Measurements from ENCODE around the gene CTXN3. TPM values are rescaled to one million over a fixed set of nuclear protein-coding genes. Genes with fewer than 3 reads are reported as not detected.
A peak's percentile ranks its signal among the peaks of the same experiment; 100 is the strongest.

The CTXN3 gene
- total RNA-seq, 2 donors from 2014 or later, result not detected

DNA sequence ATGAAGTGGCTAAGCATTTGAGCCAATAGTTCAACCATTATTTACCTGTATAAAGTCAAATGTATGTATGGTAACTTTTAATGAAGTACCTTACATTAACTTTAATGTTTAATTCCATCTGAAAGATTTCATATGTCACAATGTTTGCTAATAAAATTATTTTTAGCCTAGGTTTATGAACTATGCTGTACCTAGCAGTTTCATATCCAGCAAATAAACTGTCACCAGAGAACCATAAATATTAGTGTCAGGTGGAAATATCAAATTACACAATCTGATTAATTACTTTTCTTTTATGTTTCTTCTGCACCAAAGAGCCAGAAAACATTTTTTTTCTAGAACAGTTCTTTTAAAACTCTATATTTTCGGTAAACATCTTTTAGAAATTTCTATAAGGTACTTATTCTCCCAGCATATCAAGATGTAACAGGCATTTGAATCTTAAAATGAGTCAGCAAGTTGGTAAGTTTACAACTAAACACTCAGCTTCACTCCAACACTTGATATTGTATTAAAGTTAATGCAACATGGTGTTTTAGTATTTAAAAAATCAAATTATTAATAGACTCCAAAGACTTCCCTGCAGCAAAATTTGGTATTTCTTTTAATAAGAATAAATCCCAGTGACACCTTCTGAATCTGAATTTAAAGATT, 45.8 kb downstream of the CTXN3 start:
- Mint-ChIP-seq H3K4me3 (no peak overlapping the region), H3K27ac (no peak overlapping the region), H3K4me1 (ENCODE audit: low read depth) (no peaks in the 10 kb centered on the region), H3K9me3 (peaks cover 0 to 2% of the 10 kb centered on the region in 2 donors), H3K27me3 (ENCODE audit: low read depth) (no peaks in the 10 kb centered on the region), H3K36me3 (ENCODE audit: insufficient read depth in 2 of 2) (no peaks in the 10 kb centered on the region)
- DNase-seq (no peak), ATAC-seq (replicated peaks in 1 of 2) (no peak)

DNA sequence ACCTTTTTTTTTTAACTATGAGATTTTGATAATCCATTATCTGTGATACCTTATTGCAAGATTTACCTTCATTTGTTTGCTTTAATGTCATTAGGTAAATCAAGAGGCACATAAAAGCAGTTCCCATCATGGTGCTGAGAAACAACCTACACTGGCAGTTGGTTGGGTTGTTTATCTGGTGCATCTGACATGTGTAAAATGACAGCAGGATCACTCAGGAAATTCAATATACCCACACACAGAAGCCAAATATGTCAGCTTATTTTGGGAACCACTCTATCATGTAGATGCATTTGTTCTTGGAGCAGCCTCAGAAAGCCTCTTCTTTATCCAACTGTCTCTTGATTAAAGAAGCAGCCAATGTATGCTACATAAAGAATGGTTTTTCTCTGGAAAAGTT, 46.5 kb downstream of the CTXN3 start:
- Mint-ChIP-seq H3K27ac (no peak overlapping the region), H3K4me1 (ENCODE audit: low read depth) (no peaks in the 10 kb centered on the region), H3K27me3 (ENCODE audit: low read depth) (no peaks in the 10 kb centered on the region), H3K36me3 (ENCODE audit: insufficient read depth in 2 of 2) (no peaks in the 10 kb centered on the region), H3K4me3 (no peak overlapping the region), H3K9me3 (peaks cover 0 to 2% of the 10 kb centered on the region in 2 donors)
- DNase-seq (no peak), ATAC-seq (replicated peaks in 1 of 2) (no peak)

DNA sequence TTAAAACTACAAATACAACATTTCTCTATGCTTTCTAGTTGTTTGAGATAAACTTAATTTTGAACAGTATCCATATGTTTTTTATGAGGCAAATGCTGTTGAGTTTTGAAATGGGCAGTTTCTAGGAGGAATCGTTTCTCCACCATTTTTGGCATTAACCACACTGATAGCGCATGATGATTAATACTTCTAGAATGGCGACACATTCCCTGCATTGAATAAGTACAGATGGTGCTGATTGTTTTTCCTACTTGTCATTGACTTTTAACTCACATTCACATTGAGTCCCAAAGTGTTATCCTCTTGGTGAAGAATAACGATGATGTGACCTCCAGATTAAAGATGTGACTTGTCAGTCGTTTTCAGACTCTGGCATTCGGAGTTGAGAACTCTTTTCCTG, 47.8 kb downstream of the CTXN3 start:
- Mint-ChIP-seq H3K9me3 (no peaks in the 10 kb centered on the region), H3K27me3 (ENCODE audit: low read depth) (peaks cover 6% of the 10 kb centered on the region), H3K27ac (no peak overlapping the region), H3K4me1 (ENCODE audit: low read depth) (no peaks in the 10 kb centered on the region), H3K4me3 (no peak overlapping the region), H3K36me3 (ENCODE audit: insufficient read depth in 2 of 2) (no peaks in the 10 kb centered on the region)
- DNase-seq (no peak), ATAC-seq (replicated peaks in 1 of 2) (no peak)

DNA sequence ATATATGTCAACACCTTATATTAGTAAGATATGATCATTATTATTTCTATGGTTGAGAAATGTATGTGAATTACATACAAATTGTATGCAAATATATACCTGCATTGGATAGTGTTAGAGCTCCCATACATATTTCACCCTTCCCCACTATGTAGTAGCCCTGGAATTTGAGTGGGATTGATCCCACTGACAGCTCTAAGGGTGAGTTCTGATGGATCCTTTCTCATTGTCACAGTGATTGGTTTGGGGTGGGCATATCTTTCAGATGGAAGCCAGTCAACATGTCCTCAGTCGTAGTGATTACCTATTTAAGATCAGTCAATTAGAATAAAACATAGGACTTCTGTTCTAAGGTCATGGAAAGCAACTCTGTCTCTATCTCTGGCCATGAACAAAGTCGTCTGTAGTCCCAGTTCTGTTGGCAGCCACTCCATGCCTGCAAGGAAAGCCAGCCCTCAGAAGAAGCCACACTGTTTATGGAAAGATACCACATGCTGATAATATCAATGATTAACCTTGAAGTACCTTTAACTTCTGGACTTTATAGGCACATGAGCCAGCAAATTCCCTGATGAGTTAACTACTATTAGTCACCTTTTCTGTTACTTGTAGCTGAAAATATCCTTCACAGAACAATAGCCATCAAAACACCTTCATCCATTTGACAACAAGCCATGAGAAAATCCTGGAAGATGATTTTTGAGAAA, 49.2 kb downstream of the CTXN3 start:
- H3K9me3 Mint-ChIP-seq, result no peaks in the 10 kb centered on the region
- peaks cover 6% of the 10 kb centered on the region for H3K27me3 Mint-ChIP-seq (ENCODE audit: low read depth)
- no peak overlapping the region for H3K4me3 Mint-ChIP-seq
- no peaks in the 10 kb centered on the region for H3K36me3 Mint-ChIP-seq (ENCODE audit: insufficient read depth in 2 of 2)
- peaks cover 6% of the 10 kb centered on the region for H3K4me1 Mint-ChIP-seq (ENCODE audit: low read depth)
- no peak for ATAC-seq (replicated peaks in 1 of 2)
- DNase-seq, result no peak
- H3K27ac Mint-ChIP-seq, result no peak overlapping the region

DNA sequence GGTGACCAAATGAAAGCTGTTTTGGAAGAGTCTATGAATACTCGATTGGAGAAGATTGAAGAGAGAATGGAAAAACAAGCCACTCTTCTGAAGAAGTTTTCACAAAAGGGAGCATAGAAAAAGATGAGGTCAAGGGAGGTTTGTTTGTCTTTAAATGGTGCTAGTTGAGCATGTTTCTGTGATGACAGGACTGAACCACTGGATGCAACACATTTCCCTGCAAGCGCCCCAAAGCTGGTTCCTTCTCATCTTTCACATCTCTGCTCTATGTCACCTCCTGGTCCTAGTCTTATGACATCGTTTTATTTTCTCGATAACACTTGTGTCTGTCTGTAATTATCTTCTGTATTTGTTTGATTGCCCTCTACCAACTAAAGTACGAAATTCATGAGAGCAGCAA, 50.5 kb downstream of the CTXN3 start:
- H3K27me3 Mint-ChIP-seq (ENCODE audit: low read depth), result peaks cover 6% of the 10 kb centered on the region
- H3K9me3 Mint-ChIP-seq, result no peaks in the 10 kb centered on the region
- peaks cover 16% of the 10 kb centered on the region for H3K4me1 Mint-ChIP-seq (ENCODE audit: low read depth)
- ATAC-seq (replicated peaks in 1 of 2) (no peak), DNase-seq (no peak)
- H3K4me3 Mint-ChIP-seq, result no peak overlapping the region
- H3K36me3 Mint-ChIP-seq (ENCODE audit: insufficient read depth in 2 of 2), result no peaks in the 10 kb centered on the region
- no peak overlapping the region for H3K27ac Mint-ChIP-seq

DNA sequence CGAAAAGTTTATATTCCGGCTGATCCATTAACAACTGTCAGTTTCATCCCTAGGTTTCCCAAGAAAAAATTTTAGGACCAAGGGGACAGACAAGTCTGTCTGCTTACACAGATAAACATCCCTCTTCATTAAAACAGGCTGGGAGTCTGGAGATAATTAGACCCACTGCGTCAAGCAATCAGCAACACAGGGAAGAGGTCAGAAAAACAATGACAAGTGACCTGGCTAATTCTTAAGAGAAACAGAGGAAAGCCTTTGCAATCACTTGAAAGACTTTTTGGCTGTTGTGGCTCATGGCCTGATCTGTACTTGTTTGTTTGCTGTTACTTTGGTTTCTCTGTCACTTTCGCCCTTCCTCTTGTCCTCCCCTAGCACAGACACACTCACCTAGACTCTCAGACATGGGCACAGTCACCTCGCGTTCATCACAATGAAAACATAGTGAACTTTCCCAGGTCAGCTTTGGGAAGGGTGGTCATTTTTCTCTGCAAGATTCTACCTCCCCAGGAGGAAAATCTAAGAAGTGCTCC, 51.4 kb downstream of the CTXN3 start:
- no peak for DNase-seq
- Mint-ChIP-seq H3K9me3 (no peaks in the 10 kb centered on the region), H3K36me3 (ENCODE audit: insufficient read depth in 2 of 2) (no peaks in the 10 kb centered on the region), H3K27me3 (ENCODE audit: low read depth) (peaks cover 6% of the 10 kb centered on the region), H3K27ac (no peak overlapping the region), H3K4me3 (no peak overlapping the region), H3K4me1 (ENCODE audit: low read depth) (peaks cover 19% of the 10 kb centered on the region)
- no peak for ATAC-seq (replicated peaks in 1 of 2)

DNA sequence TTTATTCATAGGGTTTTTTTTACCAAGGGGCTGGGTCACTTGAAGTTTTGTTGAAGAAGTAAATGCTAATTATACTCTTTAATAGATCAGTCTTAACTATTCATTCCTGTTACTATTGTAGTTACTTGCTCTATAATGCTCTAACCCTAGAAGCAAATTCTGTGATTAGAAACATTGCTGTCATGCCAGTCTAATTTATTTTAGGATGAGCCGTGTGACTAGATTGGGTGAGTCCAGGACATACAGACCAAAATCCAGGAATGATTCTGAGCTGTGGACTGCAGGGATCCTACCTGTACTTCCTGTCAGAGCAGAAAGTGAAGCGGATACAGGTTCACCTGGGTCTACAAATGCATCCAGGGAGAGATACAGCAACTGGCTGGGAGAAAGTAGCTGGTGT, 53.6 kb downstream of the CTXN3 start:
- no peaks in the 10 kb centered on the region for H3K9me3 Mint-ChIP-seq
- H3K4me1 Mint-ChIP-seq (ENCODE audit: low read depth), result peaks cover 26% of the 10 kb centered on the region
- H3K27ac Mint-ChIP-seq, result no peak overlapping the region
- H3K27me3 Mint-ChIP-seq (ENCODE audit: low read depth), result peaks cover 13% of the 10 kb centered on the region
- DNase-seq (no peak), ATAC-seq (replicated peaks in 1 of 2) (no peak)
- no peaks in the 10 kb centered on the region for H3K36me3 Mint-ChIP-seq (ENCODE audit: insufficient read depth in 2 of 2)
- H3K4me3 Mint-ChIP-seq, result no peak overlapping the region

DNA sequence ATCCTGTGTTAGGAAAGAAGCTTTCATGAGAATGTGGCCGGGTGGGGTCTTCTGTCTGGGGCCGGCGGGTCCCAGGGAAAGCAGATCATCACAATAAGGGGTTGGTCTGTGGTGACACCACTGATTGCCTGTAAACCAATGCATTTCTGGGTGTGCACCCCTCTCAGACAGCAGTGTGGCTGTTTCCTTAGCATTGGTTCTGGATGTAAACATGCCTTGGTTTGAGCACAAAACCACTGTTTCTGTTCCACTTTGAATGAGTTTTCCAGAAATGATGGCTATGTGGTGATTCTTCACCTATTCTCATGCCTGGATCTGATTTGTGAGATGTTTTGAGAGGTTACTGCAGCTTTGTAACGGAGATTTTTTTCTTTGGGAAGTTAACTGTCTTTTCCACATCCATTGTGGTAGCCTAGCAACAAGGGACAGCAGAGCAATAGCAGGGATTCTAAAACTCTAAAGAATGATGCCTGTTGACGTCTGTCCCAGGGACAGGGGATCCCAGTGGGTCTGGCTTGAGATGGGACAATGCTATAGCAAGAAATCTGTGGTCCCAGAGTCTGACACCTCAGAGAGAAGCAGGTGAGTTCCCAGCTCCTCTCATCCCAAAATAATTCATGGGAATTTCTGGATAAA, 54.2 kb downstream of the CTXN3 start, which contains the start of gene CCDC192:
Gene CCDC192, plus strand, starts transcription at position 466 of the 636 bp plus-strand sequence. Its CDS starts 55 bp downstream, at position 521.
- no peaks in the 10 kb centered on the region for H3K9me3 Mint-ChIP-seq
- H3K4me3 Mint-ChIP-seq, result peak within 1 kb of the TSS in 1 of 2 donors; percentile 28
- H3K27me3 Mint-ChIP-seq (ENCODE audit: low read depth), result peaks cover 13% of the 10 kb centered on the region
- DNase-seq (peak; percentile 6 to 25), ATAC-seq (replicated peaks in 1 of 2) (peak; percentile 79 to 80)
- H3K4me1 Mint-ChIP-seq (ENCODE audit: low read depth), result peaks cover 26% of the 10 kb centered on the region
- no peaks in the 10 kb centered on the region for H3K36me3 Mint-ChIP-seq (ENCODE audit: insufficient read depth in 2 of 2)
- H3K27ac Mint-ChIP-seq, result no peak within 1 kb of the TSS

DNA sequence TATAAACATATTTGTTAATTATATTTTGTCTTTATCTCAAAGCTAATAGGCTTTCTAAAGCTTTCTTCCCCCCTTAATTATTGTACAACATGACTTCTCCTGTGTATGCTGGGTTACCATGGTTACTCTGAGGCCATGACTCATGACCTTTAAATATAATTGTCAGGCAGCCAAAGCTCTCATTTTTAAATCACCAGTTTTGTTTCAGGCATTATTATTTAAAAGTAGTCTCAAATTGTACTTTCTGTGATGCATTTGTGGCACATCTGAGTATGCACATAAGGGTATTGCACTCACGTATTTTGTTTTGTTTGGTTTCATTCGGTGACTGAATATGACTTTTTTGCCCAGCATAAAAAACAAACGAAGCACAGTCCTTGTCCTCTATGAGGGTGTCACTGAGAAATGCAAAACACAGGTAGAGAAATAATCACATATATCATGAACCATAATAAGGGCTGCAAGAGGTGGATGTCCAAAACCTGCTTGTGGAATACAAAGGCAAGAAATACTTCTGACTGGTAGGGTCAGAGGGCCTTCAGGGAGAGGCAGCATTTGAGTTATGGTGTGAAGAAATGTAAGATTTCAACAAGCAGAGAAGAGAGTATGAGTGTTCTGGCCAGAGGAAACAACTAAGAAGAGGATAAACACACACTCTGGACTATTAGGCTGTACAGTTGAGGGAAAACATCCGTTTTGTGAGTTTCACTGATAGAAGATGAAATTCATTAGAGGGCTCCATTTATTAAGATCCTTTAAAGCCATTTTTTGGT, 56.4 kb downstream of the CTXN3 start:
- peak; percentile 58 to 70 for ATAC-seq (replicated peaks in 1 of 2)
- DNase-seq, result peak; percentile 10 to 11
- H3K9me3 Mint-ChIP-seq, result no peaks in the 10 kb centered on the region

DNA sequence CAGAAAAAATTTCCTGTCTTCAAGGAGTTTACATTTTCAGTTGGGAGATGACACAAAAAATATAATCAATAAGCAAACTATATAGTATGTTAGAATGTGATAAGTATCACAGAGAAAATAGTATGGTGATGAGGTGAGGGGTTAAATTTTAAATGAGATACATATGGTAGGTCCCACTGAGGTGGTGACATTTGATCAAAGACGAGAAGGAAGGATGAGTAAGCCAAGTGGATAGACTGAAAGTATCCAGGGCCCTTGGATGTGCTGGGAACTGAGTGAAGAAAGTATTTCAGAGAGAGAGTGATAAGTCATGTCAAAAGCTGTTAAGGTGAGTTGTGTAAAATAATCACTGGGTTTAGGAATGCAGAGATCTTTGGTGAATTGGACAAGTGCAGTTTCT, 57.8 kb downstream of the CTXN3 start:
- H3K27me3 Mint-ChIP-seq (ENCODE audit: low read depth), result peaks cover 7% of the 10 kb centered on the region

More for the DNA sequence above, 56.4 kb downstream of the CTXN3 start:
- Mint-ChIP-seq H3K27ac (no peak overlapping the region), H3K27me3 (ENCODE audit: low read depth) (peaks cover 13% of the 10 kb centered on the region), H3K4me3 (peak overlapping the region in 1 of 2 donors; percentile 37), H3K36me3 (ENCODE audit: insufficient read depth in 2 of 2) (no peaks in the 10 kb centered on the region), H3K4me1 (ENCODE audit: low read depth) (peaks cover 26% of the 10 kb centered on the region)

DNA sequence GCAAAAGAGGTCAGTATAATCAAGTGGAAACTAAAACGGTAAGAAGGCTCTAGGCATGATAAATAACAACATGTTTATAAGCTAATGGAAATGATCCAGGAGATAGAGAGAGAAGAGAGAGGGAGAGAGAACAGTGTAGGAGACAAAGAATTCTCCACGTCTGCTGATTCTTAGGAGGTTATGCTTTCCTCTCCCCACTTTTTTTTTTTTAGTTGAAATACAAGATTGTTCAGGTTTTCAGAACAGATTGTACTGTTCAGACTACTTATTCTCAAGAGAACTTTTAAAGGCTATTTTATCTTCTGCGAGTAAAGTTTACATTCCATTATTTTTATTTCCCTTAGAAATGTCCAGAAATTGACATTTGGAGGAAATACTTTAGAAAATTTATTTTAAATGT, 58.3 kb downstream of the CTXN3 start:
- Mint-ChIP-seq H3K27ac (no peak overlapping the region), H3K4me1 (ENCODE audit: low read depth) (peaks cover 26% of the 10 kb centered on the region), H3K4me3 (no peak overlapping the region), H3K9me3 (no peaks in the 10 kb centered on the region), H3K36me3 (ENCODE audit: insufficient read depth in 2 of 2) (no peaks in the 10 kb centered on the region), H3K27me3 (ENCODE audit: low read depth) (peaks cover 7% of the 10 kb centered on the region)
- ATAC-seq (replicated peaks in 1 of 2) (no peak), DNase-seq (no peak)

More for the DNA sequence above, 57.8 kb downstream of the CTXN3 start:
- no peak for DNase-seq
- ATAC-seq (replicated peaks in 1 of 2), result no peak
- Mint-ChIP-seq H3K9me3 (no peaks in the 10 kb centered on the region), H3K27ac (no peak overlapping the region), H3K36me3 (ENCODE audit: insufficient read depth in 2 of 2) (no peaks in the 10 kb centered on the region), H3K4me1 (ENCODE audit: low read depth) (peaks cover 26% of the 10 kb centered on the region), H3K4me3 (no peak overlapping the region)

Data from activated T-cell treated with anti-CD3 and anti-CD28 coated beads, Interleukin-2, amount 50 U/mL, for 72 hours (primary cell).